NCI-H82 (cell line): ENCODE data around the gene CCDC157.

Experiments used
- DNase-seq: peaks from one replicate; lab custom pipeline; 2025; lab: John Stamatoyannopoulos, UW

The CCDC157 gene

GRCh38 chr22:30356449-30357235 lies at the start of gene CCDC157, which contains the start of gene SF3A1:
TSS of gene CCDC157 (plus strand) at chr22:30357007. CDS start at chr22:30366001, 8,994 bp downstream.
TSS of gene SF3A1 (minus strand) at chr22:30356894. CDS start at chr22:30356792, 102 bp downstream.
- DNase-seq: peak; percentile 90

GRCh38 chr22:30307041-30307574 lies 49.7 kb upstream of the CCDC157 start:
- no peak for DNase-seq

- DNase-seq: no peak
Measured at GRCh38 chr22:30308093-30308492, 48.7 kb upstream of the CCDC157 start.

- DNase-seq: no peak
Measured at GRCh38 chr22:30308518-30309230, 48.1 kb upstream of the CCDC157 start.

- DNase-seq: no peak
Measured at GRCh38 chr22:30309951-30310741, 46.7 kb upstream of the CCDC157 start.

GRCh38 chr22:30310881-30311771 lies 45.7 kb upstream of the CCDC157 start:
- no peak for DNase-seq

GRCh38 chr22:30312053-30312452 lies 44.8 kb upstream of the CCDC157 start:
- DNase-seq: no peak

GRCh38 chr22:30313527-30314363 lies 43.1 kb upstream of the CCDC157 start:
- no peak for DNase-seq

GRCh38 chr22:30314915-30315314 lies 41.9 kb upstream of the CCDC157 start:
- no peak for DNase-seq

- no peak for DNase-seq
Measured at GRCh38 chr22:30315962-30316576, 40.7 kb upstream of the CCDC157 start.

GRCh38 chr22:30317778-30318177 lies 39.0 kb upstream of the CCDC157 start:
- DNase-seq: no peak

GRCh38 chr22:30318799-30319419 lies 37.9 kb upstream of the CCDC157 start:
- no peak for DNase-seq

GRCh38 chr22:30320021-30320556 lies 36.7 kb upstream of the CCDC157 start:
- DNase-seq: no peak

- no peak for DNase-seq
Measured at GRCh38 chr22:30321461-30321860, 35.3 kb upstream of the CCDC157 start.

- no peak for DNase-seq
Measured at GRCh38 chr22:30323246-30323645, 33.6 kb upstream of the CCDC157 start.

- DNase-seq: no peak
Measured at GRCh38 chr22:30324014-30324730, 32.6 kb upstream of the CCDC157 start.

- DNase-seq: peak; percentile 93
Measured at GRCh38 chr22:30325065-30325720, 31.6 kb upstream of the CCDC157 start.
